Measurements from ENCODE around the gene RDH13.
A peak's percentile ranks its signal among the peaks of the same experiment; 100 is the strongest.
"Not testable (repeated sequence)": the region's sequence is repeated elsewhere in the genome, so short reads cannot be mapped to it uniquely, and the experiment has no call there.

The RDH13 gene

DNA sequence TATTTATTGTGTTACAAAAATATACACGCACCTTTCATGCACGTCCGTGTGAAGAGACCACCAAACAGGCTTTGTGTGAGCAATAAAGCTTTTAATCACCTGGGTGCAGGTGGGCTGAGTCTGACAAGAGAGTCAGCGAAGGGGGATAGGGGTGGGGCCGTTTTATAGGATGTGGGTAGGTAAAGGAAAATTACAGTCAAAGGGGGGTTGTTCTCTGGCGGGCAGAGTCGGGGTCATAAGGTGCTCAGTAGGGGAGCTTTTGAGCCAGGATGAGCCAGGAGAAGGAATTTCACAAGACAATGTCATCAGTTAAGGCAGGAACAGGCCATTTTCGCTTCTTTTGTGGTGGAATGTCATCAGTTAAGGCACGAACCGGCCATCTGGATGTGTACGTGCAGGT is 56.2 kb downstream of the RDH13 start:
- Histone ChIP-seq H3K9me3 (ENCODE audit: insufficient read depth, low read length, severe bottlenecking) (peaks cover 15% of the 10 kb centered on the region), H3K4me3 (ENCODE audit: low read depth in 1 of 2, low read length in 2 of 2) (peak overlapping the region; percentile 48 to 81; a peak in 3 of 4 replicates), H2AFZ (ENCODE audit: low read depth, low read length) (peak overlapping the region; percentile 88), H3K4me2 (ENCODE audit: insufficient read depth, low read length) (peak overlapping the region; percentile 62), H3K9ac (ENCODE audit: low read depth, low read length) (peak overlapping the region; percentile 43; the same call in 1 of the 2 replicates), H3K4me1 (ENCODE audit: insufficient read depth, low read length) (peaks cover 28% of the 10 kb centered on the region)
- not testable (repeated sequence) for H3K27me3 ChIP-seq (ENCODE audit: insufficient read depth, low read length, poor library complexity); H3K36me3 ChIP-seq (ENCODE audit: insufficient read depth, low read length); DNase-seq; H4K20me1 ChIP-seq (ENCODE audit: insufficient read depth, low read length); ATAC-seq (ENCODE audit: insufficient read depth, low read depth); H3K79me2 ChIP-seq (ENCODE audit: insufficient read depth, low read length); H3K27ac ChIP-seq (ENCODE audit: low read length)

DNA sequence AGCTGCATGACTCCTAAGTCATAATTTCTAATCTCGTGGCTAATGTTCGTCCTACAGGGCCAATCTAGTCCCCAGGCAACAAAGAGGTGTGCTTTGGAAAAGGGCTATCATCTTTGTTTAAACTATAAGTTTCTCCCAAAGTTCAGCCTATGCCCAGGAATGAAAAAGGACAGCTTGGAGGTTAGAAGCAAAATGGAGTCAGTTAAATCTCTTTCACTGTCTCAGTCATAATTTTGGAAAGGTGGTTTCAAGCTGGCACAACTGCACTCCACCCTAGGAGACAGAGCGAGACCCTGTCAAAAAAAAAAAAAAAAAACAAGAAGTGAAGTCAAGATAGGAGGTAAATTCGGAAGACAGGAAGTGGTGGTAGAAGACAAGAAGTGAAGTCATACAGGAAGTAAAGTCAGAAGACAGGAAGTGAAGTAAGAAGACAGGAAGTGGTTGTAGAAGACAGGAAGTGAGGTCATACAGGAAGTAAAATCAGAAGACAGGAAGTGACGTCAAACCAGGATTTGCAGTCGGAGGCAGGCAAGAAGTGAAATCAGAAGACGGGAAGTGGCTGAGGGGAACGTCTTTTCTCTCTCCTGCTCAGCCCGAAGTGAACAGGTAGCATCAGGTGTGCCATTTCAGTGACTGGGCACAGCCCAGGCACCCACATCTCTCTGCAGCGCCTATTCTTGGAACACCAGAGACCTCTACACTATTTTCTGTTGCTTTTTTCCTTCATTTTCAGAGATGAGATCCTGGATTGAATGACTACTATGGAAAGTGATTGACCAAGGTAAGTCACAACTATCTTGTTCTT is 57.1 kb downstream of the RDH13 start:
- ATAC-seq (ENCODE audit: insufficient read depth, low read depth) = peak; percentile 93
- peak; percentile 79 for DNase-seq
- H3K36me3 ChIP-seq (ENCODE audit: insufficient read depth, low read length) = no peaks in the 10 kb centered on the region
- H3K4me2 ChIP-seq (ENCODE audit: insufficient read depth, low read length) = peak overlapping the region; percentile 62
- H2AFZ ChIP-seq (ENCODE audit: low read depth, low read length) = peak overlapping the region; percentile 88
- H4K20me1 ChIP-seq (ENCODE audit: insufficient read depth, low read length) = no peaks in the 10 kb centered on the region
- no peaks in the 10 kb centered on the region for H3K27me3 ChIP-seq (ENCODE audit: insufficient read depth, low read length, poor library complexity)
- H3K9ac ChIP-seq (ENCODE audit: low read depth, low read length) = peak overlapping the region; percentile 43
- peaks cover 9% of the 10 kb centered on the region for H3K79me2 ChIP-seq (ENCODE audit: insufficient read depth, low read length)
- TF ChIP-seq, protein P1, sequence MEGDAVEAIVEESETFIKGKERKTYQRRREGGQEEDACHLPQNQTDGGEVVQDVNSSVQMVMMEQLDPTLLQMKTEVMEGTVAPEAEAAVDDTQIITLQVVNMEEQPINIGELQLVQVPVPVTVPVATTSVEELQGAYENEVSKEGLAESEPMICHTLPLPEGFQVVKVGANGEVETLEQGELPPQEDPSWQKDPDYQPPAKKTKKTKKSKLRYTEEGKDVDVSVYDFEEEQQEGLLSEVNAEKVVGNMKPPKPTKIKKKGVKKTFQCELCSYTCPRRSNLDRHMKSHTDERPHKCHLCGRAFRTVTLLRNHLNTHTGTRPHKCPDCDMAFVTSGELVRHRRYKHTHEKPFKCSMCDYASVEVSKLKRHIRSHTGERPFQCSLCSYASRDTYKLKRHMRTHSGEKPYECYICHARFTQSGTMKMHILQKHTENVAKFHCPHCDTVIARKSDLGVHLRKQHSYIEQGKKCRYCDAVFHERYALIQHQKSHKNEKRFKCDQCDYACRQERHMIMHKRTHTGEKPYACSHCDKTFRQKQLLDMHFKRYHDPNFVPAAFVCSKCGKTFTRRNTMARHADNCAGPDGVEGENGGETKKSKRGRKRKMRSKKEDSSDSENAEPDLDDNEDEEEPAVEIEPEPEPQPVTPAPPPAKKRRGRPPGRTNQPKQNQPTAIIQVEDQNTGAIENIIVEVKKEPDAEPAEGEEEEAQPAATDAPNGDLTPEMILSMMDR (IDR thresholded peaks at IDR 0.05; ENCODE audit: borderline replicate concordance, extremely low read depth, low read length, poor library complexity, severe bottlenecking) = no peak
- no peak for TF ChIP-seq EZH2 (IDR thresholded peaks at IDR 0.05; ENCODE audit: borderline replicate concordance, low read depth, low read length, severe bottlenecking)
- H3K4me1 ChIP-seq (ENCODE audit: insufficient read depth, low read length) = peaks cover 28% of the 10 kb centered on the region
- H3K27ac ChIP-seq (ENCODE audit: low read length) = peak overlapping the region; percentile 82
- peaks cover 15% of the 10 kb centered on the region for H3K9me3 ChIP-seq (ENCODE audit: insufficient read depth, low read length, severe bottlenecking)
- H3K4me3 ChIP-seq (ENCODE audit: low read depth in 1 of 2, low read length in 2 of 2) = peak overlapping the region; percentile 48 to 81; a peak in 3 of 4 replicates

DNA sequence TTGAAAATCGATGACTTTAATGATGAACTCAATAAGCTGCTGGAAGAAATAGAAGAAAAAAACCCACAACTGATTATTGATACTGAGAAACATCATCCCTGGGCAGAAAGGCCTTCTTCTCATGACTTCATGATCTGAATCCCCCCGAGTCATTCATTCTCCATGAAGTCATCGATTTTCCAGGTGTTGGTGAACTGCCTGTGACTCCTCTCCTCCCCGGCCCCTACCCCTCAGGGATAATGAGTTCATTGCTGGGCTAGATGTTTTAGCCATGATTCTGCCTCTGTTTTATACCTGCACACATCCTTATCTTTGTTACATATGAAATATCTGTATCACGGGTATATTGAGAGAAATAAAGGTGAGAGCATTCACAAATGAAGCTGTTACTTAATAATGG is 62.2 kb downstream of the RDH13 start:
- H3K4me2 ChIP-seq (ENCODE audit: insufficient read depth, low read length) = no peak overlapping the region
- DNase-seq = no peak
- H3K4me1 ChIP-seq (ENCODE audit: insufficient read depth, low read length) = peaks cover 10% of the 10 kb centered on the region
- no peak overlapping the region for H2AFZ ChIP-seq (ENCODE audit: low read depth, low read length)
- no peak overlapping the region for H3K4me3 ChIP-seq (ENCODE audit: low read depth in 1 of 2, low read length in 2 of 2)
- TF ChIP-seq, protein P1 (IDR thresholded peaks at IDR 0.05; ENCODE audit: borderline replicate concordance, extremely low read depth, low read length, poor library complexity, severe bottlenecking) = no peak
- TF ChIP-seq EZH2 (IDR thresholded peaks at IDR 0.05; ENCODE audit: borderline replicate concordance, low read depth, low read length, severe bottlenecking) = no peak
- H3K9me3 ChIP-seq (ENCODE audit: insufficient read depth, low read length, severe bottlenecking) = peaks cover 11% of the 10 kb centered on the region
- no peak overlapping the region for H3K27ac ChIP-seq (ENCODE audit: low read length)
- H3K27me3 ChIP-seq (ENCODE audit: insufficient read depth, low read length, poor library complexity) = no peaks in the 10 kb centered on the region
- H3K36me3 ChIP-seq (ENCODE audit: insufficient read depth, low read length) = no peaks in the 10 kb centered on the region
- ATAC-seq (ENCODE audit: insufficient read depth, low read depth) = no peak
- H4K20me1 ChIP-seq (ENCODE audit: insufficient read depth, low read length) = no peaks in the 10 kb centered on the region
- no peak overlapping the region for H3K9ac ChIP-seq (ENCODE audit: low read depth, low read length)
- H3K79me2 ChIP-seq (ENCODE audit: insufficient read depth, low read length) = no peaks in the 10 kb centered on the region

DNA sequence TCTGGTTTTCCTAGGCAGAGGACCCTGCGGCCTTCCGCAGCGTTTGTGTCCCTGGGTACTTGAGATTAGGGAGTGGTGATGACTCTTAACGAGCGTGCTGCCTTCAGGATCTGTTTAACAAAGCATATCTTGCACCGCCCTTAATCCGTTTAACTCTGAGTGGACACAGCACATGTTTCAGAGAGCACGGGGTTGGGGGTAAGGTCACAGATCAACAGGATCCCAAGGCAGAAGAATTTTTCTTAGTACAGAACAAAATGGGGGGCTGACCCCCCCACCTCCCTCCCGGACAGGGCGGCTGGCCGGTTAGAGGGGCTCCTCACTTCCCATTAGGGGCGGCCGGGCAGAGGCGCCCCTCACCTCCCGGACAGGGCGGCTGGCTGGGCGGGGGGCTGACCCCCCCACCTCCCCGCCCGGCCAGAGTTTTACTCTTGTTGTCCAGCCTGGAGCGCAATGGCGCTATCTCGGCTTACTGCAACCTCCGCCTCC is 64.2 kb downstream of the RDH13 start:
- not testable (repeated sequence) for H3K4me2 ChIP-seq (ENCODE audit: insufficient read depth, low read length); H3K4me1 ChIP-seq (ENCODE audit: insufficient read depth, low read length); H3K27ac ChIP-seq (ENCODE audit: low read length); H3K9ac ChIP-seq (ENCODE audit: low read depth, low read length); H3K36me3 ChIP-seq (ENCODE audit: insufficient read depth, low read length); H2AFZ ChIP-seq (ENCODE audit: low read depth, low read length); H3K79me2 ChIP-seq (ENCODE audit: insufficient read depth, low read length); H3K4me3 ChIP-seq (ENCODE audit: low read depth in 1 of 2, low read length in 2 of 2); H3K27me3 ChIP-seq (ENCODE audit: insufficient read depth, low read length, poor library complexity); ATAC-seq (ENCODE audit: insufficient read depth, low read depth); DNase-seq; H3K9me3 ChIP-seq (ENCODE audit: insufficient read depth, low read length, severe bottlenecking); H4K20me1 ChIP-seq (ENCODE audit: insufficient read depth, low read length)

Measured in DND-41 (cell line).